ENCODE results near the gene INSYN1. TPM values are rescaled to one million over a fixed set of nuclear protein-coding genes. Genes with fewer than 3 reads are reported as not detected.
A peak's percentile ranks its signal among the peaks of the same experiment; 100 is the strongest.

Gene INSYN1
- total RNA-seq, 6 donors from 2014 or later = 3.1 to 17.1 (median 5.1) TPM

DNA sequence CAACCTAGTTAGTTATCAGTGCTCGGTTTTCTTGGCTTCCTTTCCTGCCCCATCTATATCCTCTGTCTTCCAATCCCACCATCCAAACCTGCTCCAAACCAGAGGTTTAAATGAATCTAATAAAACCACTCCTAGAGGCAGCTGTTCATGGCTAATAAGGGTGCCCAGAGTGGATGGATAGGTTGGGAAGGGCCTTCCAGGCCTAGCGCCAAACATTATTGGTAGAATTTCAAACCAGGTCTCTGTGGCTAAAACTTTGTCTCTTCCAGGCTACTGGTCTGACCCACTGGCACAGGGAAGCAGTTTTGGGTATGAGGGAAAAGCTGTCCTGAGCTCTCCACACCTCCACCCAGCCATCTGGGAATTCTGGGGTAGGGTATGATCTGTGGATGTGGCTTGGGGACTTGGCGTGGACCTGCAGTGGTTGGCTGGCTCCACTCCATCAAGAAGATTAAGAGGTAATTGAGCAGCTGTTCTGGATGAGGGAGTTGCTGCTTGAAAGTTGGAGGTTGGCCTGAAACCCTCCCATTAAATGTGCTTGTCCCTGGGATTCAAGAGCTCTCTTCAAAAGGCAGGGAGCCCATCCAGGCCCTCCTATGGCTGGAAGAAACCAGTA lies 29.3 kb upstream of the INSYN1 start:
- 55 to 66% methylated on average over 3 of the region's 3 CpGs for WGBS, 2 donors
- TF ChIP-seq EP300 (IDR thresholded peaks at IDR 0.05) (no peak), POLR2A (IDR thresholded peaks at IDR 0.05) (no peak), POLR2AphosphoS5 (IDR thresholded peaks at IDR 0.05) (no peak)
- TF ChIP-seq, protein P1, sequence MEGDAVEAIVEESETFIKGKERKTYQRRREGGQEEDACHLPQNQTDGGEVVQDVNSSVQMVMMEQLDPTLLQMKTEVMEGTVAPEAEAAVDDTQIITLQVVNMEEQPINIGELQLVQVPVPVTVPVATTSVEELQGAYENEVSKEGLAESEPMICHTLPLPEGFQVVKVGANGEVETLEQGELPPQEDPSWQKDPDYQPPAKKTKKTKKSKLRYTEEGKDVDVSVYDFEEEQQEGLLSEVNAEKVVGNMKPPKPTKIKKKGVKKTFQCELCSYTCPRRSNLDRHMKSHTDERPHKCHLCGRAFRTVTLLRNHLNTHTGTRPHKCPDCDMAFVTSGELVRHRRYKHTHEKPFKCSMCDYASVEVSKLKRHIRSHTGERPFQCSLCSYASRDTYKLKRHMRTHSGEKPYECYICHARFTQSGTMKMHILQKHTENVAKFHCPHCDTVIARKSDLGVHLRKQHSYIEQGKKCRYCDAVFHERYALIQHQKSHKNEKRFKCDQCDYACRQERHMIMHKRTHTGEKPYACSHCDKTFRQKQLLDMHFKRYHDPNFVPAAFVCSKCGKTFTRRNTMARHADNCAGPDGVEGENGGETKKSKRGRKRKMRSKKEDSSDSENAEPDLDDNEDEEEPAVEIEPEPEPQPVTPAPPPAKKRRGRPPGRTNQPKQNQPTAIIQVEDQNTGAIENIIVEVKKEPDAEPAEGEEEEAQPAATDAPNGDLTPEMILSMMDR (IDR thresholded peaks at IDR 0.05) = no peak
- Histone ChIP-seq H3K4me1 (peaks cover 0 to 13% (median 3%) of the 10 kb centered on the region in 4 donors), H3K4me3 (no peak overlapping the region), H3K36me3 (no peaks in the 10 kb centered on the region), H3K9me3 (no peaks in the 10 kb centered on the region), H3K27ac (no peak overlapping the region), H3K27me3 (no peaks in the 10 kb centered on the region)
- DNase-seq (no peak), ATAC-seq (ENCODE audit: low FRiP score in 2 of 2) (peak in 1 of 2 donors; percentile 37)

DNA sequence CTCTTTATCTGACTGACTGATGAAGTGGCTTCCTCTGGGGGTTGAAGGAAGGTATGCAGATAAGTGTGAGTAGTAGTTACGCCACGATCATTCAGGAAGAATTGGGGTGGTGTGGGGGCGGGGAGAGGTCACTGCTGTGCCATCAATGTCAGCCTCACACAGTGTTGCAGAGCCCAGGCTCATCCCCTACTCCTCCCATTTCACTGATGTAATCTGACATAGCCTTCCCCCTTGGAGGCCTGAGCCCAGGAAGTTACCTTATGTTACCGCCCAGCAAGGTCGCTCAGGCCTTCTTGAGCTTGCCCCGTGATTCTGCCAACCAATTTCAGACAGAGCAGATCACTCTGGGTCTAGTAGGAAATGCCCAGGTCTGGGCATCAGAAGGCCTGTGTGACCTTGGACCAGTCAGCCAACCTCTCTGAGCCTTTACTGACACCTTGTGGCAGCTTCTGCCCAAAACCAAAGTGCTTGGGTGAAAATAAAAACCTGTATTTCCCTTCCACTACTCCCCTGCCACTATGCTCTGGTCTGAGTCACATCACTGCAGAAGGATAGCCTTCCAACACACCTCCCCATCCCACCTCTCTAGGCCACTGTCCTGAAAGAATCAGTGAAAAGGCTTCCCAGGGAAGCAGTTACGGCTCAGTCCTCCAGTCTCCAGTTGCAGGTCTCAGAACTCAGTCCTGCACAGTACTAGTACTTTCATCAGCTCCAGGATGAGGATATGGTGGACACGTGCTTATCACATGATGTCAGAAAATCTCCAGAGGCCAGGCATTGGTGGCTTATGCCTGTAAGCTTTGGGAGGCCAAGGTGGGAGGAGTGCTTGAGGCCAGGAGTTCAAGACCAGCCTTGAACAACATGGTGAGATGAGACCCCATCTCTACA lies 28.1 kb upstream of the INSYN1 start:
- ATAC-seq (ENCODE audit: low FRiP score in 2 of 2) (peak in 1 of 2 donors; percentile 21), DNase-seq (no peak)
- no peak overlapping the region for H3K4me3 ChIP-seq
- no peaks in the 10 kb centered on the region for H3K27me3 ChIP-seq
- no peaks in the 10 kb centered on the region for H3K36me3 ChIP-seq
- TF ChIP-seq POLR2A (IDR thresholded peaks at IDR 0.05) (no peak), POLR2AphosphoS5 (IDR thresholded peaks at IDR 0.05) (no peak), EP300 (IDR thresholded peaks at IDR 0.05) (no peak)
- TF ChIP-seq, protein P1 (IDR thresholded peaks at IDR 0.05) = no peak
- 64 to 65% methylated on average over 7 to 8 of the region's 8 CpGs for WGBS, 2 donors
- no peak overlapping the region for H3K27ac ChIP-seq
- H3K4me1 ChIP-seq = peaks cover 0 to 13% (median 3%) of the 10 kb centered on the region in 4 donors
- no peaks in the 10 kb centered on the region for H3K9me3 ChIP-seq

- ATAC-seq (ENCODE audit: low FRiP score in 2 of 2) (no peak), DNase-seq (no peak)
- TF ChIP-seq POLR2A (IDR thresholded peaks at IDR 0.05) (no peak), POLR2AphosphoS5 (IDR thresholded peaks at IDR 0.05) (no peak), EP300 (IDR thresholded peaks at IDR 0.05) (no peak)
- TF ChIP-seq, protein P1 (IDR thresholded peaks at IDR 0.05) = no peak
- H3K4me3 ChIP-seq = no peak overlapping the region
- 86 to 92% methylated on average over 2 to 3 of the region's 3 CpGs for WGBS, 2 donors
- no peak overlapping the region for H3K27ac ChIP-seq
- H3K27me3 ChIP-seq = no peaks in the 10 kb centered on the region
- H3K36me3 ChIP-seq = no peaks in the 10 kb centered on the region
- H3K9me3 ChIP-seq = no peaks in the 10 kb centered on the region
- H3K4me1 ChIP-seq = peaks cover 0 to 10% (median 1%) of the 10 kb centered on the region in 4 donors
These were observed 26.8 kb upstream of the INSYN1 start for GRCh38 chr15:73779974-73780373.

- Histone ChIP-seq H3K36me3 (no peaks in the 10 kb centered on the region), H3K27ac (no peak overlapping the region), H3K4me1 (peaks cover 0 to 2% (median 0%) of the 10 kb centered on the region in 4 donors), H3K4me3 (no peak overlapping the region), H3K9me3 (no peaks in the 10 kb centered on the region), H3K27me3 (no peaks in the 10 kb centered on the region)
- no peak for ATAC-seq (ENCODE audit: low FRiP score in 2 of 2)
- TF ChIP-seq EP300 (IDR thresholded peaks at IDR 0.05) = no peak
- TF ChIP-seq POLR2A (IDR thresholded peaks at IDR 0.05) = no peak
- TF ChIP-seq POLR2AphosphoS5 (IDR thresholded peaks at IDR 0.05) = no peak
- no peak for DNase-seq
These were observed 24.6 kb upstream of the INSYN1 start for GRCh38 chr15:73777741-73778140.

- Histone ChIP-seq H3K27me3 (no peaks in the 10 kb centered on the region), H3K36me3 (no peaks in the 10 kb centered on the region), H3K27ac (no peak overlapping the region), H3K4me1 (no peaks in the 10 kb centered on the region), H3K4me3 (no peak overlapping the region), H3K9me3 (no peaks in the 10 kb centered on the region)
- no peak for TF ChIP-seq POLR2AphosphoS5 (IDR thresholded peaks at IDR 0.05)
- TF ChIP-seq POLR2A (IDR thresholded peaks at IDR 0.05) = no peak
- TF ChIP-seq, protein P1 (IDR thresholded peaks at IDR 0.05) = no peak
- TF ChIP-seq EP300 (IDR thresholded peaks at IDR 0.05) = no peak
- no peak for DNase-seq
- 53 to 57% methylated on average over 6 of the region's 6 CpGs for WGBS, 2 donors
- ATAC-seq (ENCODE audit: low FRiP score in 2 of 2) = no peak
These were observed 20.3 kb upstream of the INSYN1 start for GRCh38 chr15:73773428-73773827.
